SU-DHL-6 (cell line): ENCODE results near the gene TNFRSF4.

Experiments
- EZH2phosphoT487 ChIP-seq: fragments of 200-600 bp; sonication (generic), shearing (Covaris generic); conservative IDR thresholded peaks from 2 replicates; pipeline ENCODE4 v1.6.1; 2018; ENCODE audit warnings: mild to moderate bottlenecking, antibody characterized with exemption, low read length, moderate library complexity, mixed read lengths
- TF ChIP-seq, protein P1 (sequence below): fragments of 200-600 bp; sonication (generic); IDR thresholded peaks from one replicate; pipeline ENCODE4 v1.5.1; 2017; ENCODE audit warnings: antibody characterized with exemption, mild to moderate bottlenecking, low read length, moderate library complexity; ENCODE audit not compliant: insufficient read depth, poor library complexity, severe bottlenecking

- TF ChIP-seq, protein P1, sequence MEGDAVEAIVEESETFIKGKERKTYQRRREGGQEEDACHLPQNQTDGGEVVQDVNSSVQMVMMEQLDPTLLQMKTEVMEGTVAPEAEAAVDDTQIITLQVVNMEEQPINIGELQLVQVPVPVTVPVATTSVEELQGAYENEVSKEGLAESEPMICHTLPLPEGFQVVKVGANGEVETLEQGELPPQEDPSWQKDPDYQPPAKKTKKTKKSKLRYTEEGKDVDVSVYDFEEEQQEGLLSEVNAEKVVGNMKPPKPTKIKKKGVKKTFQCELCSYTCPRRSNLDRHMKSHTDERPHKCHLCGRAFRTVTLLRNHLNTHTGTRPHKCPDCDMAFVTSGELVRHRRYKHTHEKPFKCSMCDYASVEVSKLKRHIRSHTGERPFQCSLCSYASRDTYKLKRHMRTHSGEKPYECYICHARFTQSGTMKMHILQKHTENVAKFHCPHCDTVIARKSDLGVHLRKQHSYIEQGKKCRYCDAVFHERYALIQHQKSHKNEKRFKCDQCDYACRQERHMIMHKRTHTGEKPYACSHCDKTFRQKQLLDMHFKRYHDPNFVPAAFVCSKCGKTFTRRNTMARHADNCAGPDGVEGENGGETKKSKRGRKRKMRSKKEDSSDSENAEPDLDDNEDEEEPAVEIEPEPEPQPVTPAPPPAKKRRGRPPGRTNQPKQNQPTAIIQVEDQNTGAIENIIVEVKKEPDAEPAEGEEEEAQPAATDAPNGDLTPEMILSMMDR = no peak
- TF ChIP-seq EZH2phosphoT487 = no peak
These were observed 34.5 kb downstream of the TNFRSF4 start for GRCh38 chr1:1179346-1179982.
